HUDEP-2 (cell line): ENCODE data around the gene NHSL1.
A peak's percentile ranks its signal among the peaks of the same experiment; 100 is the strongest.

ENCODE experiments used
- DNase-seq, 76 experiments: peaks; one replicate each; lab custom pipeline; 2025; ENCODE audit not compliant: unreplicated experiment in 76 of 76; lab: John Stamatoyannopoulos, UW

NHSL1 gene

DNA sequence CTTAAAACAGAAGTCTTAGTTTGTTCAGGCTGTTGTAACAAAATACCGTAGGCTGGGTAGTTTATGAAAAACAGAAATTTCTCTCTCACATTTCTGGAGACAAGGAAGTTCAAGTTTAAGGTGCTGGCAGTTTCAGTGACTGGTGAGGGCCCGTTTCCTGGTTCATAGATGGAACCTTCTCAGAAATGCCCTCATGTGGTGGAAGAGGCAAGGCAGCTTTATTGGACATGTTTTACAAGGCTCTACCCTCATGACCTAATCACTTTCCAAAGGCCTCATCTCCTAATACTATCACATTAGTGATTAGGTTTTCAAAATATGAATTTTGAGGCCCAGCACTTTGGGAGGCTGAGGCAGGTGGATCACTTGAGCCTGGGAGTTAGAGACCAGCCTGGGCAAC, 92.9 kb downstream of the NHSL1 start:
- DNase-seq: peak in 3 of 76 experiments; percentile 9 to 28 (median 14)

DNA sequence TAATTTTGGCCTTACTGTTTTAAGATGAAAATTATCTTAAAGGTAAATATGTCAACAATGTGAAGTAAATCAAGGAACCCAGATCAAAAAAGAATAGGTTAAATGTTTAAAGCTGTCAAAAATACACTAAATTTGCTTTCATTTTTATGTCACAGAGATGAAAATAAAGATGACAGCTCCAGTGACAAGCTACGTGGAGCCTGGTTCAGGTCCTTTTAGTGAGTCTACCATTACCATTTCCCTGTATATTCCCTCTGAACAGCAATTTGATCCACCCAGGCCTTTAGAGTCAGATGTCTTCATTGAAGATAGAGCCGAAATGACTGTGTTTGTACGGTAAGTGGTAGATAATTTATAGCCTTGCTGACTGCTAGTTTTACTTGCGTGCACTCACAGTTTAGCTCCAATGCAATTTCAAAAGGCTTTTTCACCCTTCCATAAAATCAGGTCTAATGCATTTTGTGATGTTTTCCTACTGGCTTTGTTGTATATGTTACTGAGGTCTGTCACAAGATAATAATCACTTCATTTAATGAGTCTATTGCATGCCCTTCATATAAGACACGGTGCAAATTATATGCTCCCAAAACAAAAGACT, 93.4 kb downstream of the NHSL1 start:
- no peak for DNase-seq

DNA sequence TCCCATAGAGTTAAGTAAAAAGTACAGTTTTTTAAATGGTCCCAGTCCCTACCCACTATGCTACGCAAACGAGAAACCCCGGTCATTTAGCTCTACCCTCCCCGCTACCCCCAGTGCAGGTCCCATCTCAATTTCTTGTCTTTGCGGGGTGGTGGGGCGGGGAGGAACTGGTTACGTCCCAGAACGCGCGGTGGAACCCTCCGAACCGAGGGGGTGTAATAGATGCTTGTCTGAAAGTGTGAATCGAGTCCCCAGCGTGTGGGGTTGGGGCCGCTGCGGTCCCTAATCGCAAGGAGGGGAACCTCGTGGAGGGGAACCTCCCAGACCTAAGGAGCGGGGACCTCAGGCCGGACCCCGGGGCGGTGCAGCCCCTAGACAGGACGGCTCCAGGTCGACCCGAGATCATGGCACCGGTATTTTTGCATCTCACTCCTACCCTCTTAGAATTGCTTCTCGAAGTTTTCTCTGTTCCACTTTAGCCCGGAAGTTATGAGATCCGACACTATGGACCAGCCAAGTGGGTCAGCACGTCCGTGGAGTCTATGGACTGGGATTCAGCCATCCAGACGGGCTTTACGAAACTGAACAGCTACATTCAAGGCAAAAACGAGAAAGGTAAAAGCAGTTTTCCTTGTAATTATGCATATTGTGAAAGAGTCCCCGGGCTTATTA, 94.5 kb downstream of the NHSL1 start:
- peak in 8 of 76 experiments; percentile 3 to 53 (median 22) for DNase-seq

DNA sequence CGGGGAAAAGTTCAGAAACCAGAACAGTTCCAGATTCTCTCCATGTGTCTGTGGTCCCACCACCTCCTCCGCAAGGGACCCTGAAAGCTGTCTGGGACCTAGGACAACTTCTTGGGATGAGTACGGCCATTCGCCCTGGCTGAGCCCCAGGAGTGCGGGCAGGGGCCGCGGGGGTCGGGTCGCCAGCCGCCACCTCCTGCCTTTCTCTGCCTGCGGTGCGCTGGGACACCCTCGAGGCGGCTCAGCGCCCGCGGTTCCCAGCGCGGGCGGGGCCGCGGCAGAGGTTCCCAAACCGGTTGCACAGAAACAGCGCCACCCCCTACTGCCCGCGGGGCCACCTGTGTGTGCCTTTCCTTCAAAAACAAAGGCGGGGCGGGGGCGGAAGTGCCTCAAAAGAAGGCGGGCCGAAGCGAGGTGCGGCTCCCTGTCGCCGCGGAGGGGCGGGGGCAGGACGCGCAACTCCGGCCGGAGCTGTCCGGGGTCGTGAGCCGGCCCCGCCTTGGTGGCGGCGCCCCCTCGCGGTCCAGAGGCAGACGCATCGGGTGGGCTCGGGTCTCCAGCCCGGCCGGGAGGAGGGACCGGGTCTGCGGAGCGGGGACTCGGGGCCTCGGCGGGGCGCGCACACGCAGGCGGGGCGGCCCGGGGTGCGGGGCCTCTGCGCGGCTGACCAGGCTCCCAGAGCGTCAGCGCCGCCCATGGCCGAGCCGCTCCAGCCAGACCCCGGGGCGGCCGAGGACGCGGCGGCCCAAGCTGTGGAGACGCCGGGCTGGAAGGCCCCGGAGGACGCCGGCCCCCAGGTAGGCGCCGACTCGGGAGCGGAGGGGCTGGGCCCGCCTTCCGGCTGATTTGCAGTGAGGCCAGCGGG, 95.3 kb downstream of the NHSL1 start, which contains the start of gene HEBP2:
Gene HEBP2 (plus strand): TSS at position 423 of the 865 bp plus-strand sequence. CDS start 273 bp downstream, at position 696.
- peak in 75 of 76 experiments; percentile 62 to 98 (median 89) for DNase-seq

DNA sequence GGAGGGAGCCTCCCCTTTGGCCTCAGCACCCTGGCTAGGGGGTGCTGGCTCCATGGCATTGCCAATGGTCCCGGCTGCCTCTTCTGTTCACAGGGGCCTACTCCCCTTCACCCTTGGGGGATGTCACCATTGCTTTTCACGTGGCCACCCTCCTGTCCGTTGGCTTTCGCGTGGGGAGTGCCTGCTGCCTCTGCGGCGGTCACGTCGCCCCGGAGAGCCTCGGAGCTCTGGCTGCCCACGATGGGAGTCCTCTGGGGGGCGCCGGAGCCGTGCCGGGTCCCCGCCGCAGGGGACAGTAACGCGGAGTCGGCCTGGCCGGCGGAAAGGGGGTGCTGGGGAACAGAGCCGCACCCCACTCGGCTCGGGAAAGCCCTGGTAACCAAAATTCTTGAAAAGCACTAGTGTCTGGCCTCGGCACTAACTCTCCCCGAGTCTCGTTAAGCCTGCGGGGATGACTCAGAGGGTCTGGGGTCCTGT, 95.9 kb downstream of the NHSL1 start:
- DNase-seq: peak in 21 of 76 experiments; percentile 9 to 68 (median 36)

DNA sequence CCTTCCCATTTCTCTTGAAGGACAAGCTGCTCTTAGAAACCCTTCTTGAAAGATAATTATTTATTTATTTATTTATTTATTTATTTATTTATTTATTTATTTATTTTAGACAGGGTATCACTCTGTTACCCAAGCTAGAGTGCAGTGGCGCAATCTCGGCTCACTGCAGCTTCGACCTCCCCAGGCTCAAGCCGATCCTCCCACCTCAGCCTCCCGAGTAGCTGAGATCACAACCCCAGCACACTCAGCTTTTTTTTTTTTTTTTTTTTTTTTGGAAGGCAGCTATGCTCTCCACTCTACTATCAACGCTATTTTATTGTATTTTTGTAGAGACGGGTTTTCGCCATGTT, 96.5 kb downstream of the NHSL1 start:
- no peak for DNase-seq

GRCh38 chr6:138401960-138402837, 97.1 kb downstream of the NHSL1 start:
- DNase-seq: no peak

DNA sequence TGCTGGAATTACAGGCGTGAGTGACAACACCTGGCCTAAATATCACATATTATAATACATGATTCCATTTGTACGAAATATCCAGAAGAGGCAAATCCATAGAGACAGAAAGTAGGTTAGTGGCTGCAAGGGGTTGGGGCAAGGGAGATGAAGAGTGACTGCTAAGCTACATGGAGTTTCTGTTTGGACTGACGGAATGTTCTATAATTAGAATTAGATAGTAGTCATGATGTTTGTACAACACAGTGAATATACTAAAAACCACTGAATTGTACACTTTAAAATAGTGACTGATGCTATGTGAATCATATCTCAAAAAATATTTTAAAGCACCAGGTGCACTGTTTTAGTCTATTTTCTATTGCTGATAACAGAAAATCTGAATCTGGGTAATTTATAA, 99.0 kb downstream of the NHSL1 start:
- DNase-seq: no peak

- no peak for DNase-seq
Observed at GRCh38 chr6:138397128-138398122, 101.9 kb downstream of the NHSL1 start.

DNA sequence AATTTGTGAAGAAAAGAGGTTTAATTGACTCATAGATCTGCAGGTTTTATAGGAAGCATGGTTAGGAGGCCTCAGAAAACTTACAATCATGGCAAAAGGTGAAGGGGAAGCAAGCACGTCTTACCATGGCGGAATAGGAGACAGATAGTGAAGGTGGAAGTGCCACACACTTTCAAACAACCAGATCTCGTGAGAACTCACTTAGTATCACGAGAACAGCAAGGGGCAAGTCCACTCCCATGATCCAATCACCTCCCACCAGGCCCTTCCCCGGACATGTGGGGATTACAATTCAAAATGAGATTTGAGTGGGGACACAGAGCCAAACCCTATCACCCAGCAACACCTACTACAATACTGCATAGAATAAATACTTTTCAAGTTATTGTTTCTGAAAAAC, 102.6 kb downstream of the NHSL1 start:
- DNase-seq: no peak

GRCh38 chr6:138393871-138394783, 105.2 kb downstream of the NHSL1 start:
- no peak for DNase-seq

DNA sequence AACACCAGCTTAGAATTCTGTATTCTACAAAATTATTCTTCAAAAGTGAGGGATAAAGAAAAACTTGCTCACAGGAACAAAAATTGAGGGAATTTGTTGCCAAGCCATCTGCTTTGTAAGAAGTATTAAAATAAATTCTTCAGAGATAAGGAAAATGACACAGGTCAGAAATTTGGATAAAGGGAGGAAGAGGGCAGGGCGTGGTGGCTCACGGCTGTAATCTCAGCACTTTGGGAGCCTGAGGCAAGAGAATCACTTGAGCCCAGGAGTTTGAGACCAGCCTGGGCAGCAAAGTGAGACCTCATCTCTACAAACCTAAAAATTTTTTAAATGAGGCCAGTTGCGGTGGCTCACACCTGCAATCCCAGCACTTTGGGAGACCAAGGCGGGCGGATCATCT, 109.7 kb downstream of the NHSL1 start:
- no peak for DNase-seq

- no peak for DNase-seq
Observed at GRCh38 chr6:138387577-138388368, 111.5 kb downstream of the NHSL1 start.

DNA sequence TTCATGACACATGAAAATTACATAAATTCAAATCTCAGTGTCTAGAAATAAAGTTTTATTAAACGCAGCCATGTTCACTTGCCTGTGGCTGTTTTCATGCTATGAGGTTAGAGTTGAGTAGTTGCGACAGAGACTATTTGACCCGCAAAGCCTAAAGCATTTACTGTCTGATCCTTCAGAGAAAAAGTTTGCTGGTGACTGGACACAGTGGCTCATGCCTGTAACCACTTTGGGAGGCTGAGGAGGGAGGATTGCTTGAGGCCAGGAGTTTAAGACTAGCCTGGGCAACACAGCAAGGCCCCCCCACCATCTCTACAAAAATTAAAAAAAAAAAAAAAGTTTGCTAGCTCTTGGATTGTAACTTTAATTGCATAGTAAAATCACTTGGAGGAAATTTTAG, 112.4 kb downstream of the NHSL1 start:
- DNase-seq: no peak

DNA sequence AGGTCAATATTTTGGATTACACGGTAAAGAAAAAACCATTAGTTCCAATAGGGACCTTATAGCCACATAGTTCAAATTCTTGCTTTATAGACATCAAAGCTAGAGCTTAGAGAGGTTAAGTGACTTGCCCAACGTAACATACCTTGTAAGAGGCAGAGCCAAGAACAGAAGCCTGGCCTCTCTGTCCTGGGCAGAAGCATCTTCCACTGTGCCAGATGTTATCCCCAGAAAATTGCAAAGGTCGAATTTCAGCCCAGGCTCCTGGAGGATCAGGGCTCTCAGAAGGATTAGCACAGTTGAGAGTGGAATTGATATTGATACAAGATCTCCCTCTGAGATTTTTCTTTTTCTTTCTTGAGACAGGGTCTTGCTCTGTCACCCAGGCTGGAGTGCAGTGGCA, 115.5 kb downstream of the NHSL1 start:
- no peak for DNase-seq

GRCh38 chr6:138382498-138383265, 116.6 kb downstream of the NHSL1 start:
- no peak for DNase-seq

DNA sequence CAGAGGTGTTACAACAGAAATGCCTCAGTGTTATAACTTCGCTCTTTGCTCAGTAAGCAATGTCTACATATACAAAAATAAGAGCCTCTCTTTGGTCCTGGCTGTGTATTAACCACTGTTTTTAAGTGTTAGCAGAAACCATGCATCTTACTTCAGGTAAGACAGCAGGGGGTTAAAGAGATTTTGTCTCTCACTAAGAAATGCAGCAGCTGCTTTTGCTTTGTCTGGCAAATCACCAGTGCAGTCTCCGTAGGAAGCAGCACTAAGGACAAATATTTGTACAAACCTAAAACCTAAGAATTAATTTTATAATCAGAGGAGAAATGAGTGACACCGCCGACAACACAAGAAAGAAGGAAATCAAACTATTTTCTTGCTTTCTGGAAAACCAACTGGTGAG, 120.8 kb downstream of the NHSL1 start:
- no peak for DNase-seq
